CD4-positive, alpha-beta T cell treated with Interleukin-6 at 100 ng/mL for 8 hours (primary cell): ENCODE measurements around the gene FAM181B.
A peak's percentile ranks its signal among the peaks of the same experiment; 100 is the strongest.

Experiments
- DNase-seq: peaks from one replicate; pipeline ENCODE4 v3.0.0-alpha.2; 2020; ENCODE audit warnings: mixed read lengths, low spot score

FAM181B gene, protein sequence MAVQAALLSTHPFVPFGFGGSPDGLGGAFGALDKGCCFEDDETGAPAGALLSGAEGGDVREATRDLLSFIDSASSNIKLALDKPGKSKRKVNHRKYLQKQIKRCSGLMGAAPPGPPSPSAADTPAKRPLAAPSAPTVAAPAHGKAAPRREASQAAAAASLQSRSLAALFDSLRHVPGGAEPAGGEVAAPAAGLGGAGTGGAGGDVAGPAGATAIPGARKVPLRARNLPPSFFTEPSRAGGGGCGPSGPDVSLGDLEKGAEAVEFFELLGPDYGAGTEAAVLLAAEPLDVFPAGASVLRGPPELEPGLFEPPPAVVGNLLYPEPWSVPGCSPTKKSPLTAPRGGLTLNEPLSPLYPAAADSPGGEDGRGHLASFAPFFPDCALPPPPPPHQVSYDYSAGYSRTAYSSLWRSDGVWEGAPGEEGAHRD

DNA sequence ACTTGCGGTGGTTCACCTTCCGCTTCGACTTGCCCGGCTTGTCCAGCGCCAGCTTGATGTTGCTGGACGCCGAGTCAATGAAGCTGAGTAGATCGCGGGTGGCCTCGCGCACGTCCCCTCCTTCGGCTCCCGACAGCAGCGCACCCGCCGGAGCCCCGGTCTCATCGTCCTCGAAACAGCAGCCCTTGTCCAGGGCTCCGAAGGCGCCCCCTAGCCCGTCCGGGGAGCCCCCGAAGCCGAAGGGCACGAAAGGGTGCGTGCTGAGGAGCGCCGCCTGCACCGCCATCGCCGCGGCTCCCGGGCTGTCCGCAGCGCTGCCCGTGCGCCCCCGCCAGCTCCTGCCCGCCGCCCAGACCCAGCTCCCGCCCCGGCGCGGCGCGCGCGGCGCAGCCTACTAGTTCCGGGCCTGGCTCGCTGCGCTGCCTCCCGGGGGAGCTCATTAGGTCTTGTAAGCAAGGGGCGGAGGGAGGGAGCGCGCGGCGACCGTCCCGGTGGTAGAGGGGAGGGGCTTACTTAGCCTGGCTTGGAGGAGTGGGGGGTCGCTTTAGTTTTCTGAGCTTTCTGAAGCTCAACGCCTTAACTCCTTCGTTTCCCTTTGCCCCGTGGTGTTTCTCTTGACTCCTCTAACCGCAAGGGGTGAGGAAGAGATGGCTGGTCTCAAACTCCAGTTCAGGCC, at the start of gene FAM181B:
Gene FAM181B, minus strand, starts transcription at position 421 of the 676 bp plus-strand sequence. Its CDS starts 135 bp downstream, at position 286.
- peak; percentile 16 for DNase-seq

DNA sequence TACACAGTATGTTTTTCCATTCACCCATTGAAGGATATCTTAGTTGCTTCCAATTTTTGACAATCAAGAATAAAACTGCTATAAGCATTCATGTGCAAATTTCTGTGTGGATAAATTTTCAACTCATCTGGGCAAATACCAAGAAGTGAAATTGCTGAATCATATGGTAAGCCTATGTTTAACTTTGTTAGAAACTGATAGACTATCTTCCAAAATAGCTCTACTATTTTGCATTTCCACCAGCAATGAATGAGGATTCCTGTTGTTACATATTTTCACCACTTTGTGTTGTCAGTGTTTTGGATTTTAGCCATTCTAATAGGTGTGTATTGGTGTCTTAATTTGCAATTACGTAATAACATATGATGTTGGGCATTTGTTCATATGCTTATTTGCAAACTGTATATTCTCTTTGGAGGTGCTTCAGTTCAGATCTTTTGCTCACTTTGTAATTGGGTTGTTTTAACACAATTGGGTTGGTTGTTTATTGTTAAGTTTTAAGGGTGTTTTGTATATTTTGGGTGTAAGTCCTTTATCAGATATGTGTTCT, 49.2 kb upstream of the FAM181B start:
- DNase-seq: no peak

DNA sequence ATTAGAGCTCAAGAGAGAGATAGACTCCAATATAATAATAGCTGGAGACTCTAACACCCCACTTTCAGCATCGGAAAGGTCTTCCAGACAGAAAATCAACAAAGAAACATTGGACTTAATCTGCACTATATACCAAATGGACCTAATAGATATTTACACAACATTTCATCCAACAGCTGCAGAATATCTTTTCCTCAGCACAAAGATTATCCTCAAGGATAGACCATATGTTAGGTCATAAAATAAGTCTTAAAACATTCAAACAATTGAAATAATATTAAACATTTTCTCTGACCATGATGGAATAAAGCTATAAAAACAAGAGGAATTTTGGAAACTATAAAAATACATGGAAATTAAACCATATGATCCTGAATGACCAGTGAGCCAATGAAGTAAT, 45.1 kb upstream of the FAM181B start:
- DNase-seq: no peak

DNA sequence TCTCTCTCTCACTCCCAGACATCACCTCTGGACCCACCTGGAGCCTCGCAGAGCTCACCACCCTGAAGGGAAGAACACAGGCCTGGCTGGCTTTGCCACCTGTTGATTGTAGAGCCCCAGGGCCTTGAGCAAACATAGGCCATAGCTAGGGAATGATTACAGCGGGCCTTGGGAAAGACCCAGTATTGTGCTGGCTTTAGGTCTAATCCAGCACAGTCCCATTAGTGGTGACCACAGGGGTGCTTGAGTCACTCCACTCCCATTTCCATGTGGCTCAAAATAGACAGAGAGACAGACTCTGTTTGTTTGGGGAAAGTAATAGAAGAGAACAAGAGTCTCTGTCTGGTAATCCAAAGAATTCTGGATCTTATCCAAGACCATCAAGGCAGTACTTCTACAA, 42.7 kb upstream of the FAM181B start:
- DNase-seq: no peak

DNA sequence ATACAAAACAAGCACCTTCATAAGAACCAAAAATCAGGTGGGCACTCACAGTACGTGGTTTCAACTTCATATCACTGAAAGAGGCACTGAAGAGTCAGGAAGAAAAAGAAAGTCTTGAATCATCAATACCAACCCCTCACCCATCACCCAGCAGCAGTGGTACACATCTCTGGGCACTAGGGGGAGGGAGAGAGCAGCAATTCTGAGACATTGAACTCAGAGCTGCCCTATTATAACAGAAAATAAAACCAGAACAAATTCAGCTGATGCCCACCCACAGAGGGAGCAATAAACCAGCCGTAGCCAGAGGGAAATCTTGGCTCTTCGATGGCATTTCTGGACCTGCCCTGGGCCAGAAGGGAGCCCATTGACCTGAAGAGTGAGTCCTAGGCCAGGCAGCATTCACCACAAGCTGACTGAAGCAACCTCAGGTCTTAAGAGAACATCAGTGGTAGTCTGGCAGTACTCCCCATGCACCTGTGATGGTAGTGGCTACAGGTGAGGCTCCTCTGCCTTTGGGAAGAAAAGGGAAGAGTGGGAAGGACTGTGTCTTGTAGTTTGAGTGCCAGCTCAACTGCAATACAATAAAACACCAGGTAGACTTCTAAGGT, 42.2 kb upstream of the FAM181B start:
- DNase-seq: peak; percentile 13

DNA sequence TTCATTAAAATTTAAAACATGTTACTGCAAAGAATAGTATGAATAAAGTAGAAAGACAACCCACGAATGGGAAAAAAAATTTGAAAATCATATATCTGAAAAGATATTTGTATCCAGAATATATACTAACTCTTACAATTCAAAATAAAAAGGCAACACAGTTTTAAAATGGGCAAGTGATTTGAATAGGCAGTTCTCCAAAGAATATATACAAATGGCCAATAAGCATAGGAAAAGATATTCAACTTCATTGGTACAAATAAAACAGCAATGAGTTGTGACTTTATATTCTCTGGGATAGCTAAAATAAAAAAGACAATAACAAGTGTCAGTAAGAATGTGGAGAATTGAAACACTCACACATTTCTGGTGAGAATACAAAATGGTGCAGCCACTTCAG, 41.6 kb upstream of the FAM181B start:
- DNase-seq: no peak

DNA sequence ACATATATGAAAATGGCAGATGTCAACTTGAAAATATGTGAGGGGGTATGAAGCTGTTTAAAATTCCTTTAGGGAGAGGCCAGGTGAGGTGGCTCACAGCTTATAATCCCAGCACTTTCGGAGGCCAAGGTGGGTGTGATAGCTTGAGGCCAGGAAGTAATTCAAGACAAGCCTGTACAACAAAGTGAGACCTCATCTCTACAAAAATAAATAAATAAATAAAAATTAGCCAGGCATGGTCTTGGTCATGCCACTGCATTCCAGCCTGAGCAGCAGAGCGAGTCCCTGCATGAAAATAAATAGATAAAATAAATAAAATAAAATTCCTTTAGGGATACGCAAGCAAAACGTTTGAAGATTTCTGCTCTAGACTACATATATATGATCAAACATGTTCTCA, 38.1 kb upstream of the FAM181B start:
- DNase-seq: no peak

DNA sequence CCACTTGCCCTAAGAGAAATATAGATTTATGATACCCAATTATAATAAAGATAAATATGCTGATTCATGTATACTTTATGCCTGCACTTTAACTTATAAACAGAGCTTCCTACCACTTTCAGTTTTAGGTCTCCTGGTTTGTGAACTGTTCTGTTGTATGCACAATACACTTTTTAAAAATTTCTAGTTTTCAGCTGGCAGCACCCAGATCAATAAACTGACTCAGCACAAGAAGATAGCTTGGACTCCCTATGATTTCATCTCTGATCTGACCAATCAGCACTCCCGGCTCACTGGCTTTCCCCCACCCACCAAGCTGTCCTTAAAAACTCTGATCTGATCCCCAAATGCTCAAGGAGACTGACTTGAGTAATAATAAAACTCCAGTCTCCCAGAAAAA, 33.5 kb upstream of the FAM181B start:
- no peak for DNase-seq

DNA sequence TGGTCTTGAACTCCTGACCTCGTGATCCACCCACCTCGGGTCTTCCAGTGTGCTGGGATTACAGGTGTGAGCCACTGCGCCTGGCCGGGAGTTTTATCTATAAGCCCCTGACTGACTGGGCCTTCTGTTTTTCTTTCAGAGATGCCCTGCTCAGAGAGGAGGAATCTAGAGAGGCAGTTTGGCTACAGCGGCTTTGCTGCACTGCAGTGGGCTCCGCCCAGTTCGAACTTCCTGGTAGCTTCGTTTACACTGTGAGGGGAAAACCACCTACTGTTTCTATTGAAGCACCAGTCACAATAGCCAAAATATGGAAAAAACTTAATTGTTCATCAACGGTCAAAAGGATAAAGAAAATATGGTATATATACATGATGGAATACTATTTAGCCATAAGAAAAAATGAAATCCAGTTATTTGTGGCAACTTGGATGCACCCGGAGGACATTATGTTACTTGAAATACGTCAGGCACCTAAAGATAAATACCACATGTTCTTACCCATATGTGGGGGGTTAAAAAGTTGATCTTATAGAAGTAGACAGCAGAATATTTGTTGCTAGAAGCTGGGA, 31.9 kb upstream of the FAM181B start:
- DNase-seq: peak; percentile 27

DNA sequence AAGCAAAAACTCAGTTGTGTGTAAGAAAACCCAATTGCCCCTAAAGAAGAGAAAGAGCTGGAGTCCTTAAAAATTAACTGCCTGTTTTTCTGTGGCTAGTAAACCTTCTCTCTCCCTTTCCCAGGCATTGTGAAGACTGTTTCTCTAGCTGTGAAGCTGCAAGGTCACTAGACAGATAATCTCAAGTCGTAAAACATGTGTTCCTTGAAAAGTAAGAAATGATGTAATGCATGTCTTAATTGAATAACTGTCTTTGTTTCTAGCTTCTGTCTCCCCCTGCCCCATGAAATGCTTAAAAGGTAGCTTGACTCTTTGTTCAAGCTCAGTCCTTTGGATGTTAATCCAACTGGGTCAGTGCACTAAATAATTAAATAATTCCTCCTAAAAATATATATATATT, 29.5 kb upstream of the FAM181B start:
- no peak for DNase-seq

DNA sequence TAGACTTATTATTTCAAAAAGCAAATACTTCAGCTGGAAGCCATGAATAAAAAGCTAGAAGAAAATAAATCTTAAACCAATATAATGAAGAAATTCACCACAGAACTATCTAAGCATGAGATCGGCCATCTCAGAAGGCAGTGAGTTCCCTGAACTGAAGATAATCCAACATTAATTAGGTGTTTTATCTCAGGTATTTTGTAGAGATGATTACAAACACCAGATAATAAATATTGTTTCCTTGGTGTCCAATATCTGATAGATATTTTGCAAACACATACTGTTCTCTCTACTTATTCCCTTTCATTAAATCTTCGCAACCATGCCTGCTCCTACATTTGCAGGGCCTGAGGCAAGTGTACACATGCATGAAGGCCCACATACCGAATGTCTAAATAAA, 26.0 kb upstream of the FAM181B start:
- no peak for DNase-seq

DNA sequence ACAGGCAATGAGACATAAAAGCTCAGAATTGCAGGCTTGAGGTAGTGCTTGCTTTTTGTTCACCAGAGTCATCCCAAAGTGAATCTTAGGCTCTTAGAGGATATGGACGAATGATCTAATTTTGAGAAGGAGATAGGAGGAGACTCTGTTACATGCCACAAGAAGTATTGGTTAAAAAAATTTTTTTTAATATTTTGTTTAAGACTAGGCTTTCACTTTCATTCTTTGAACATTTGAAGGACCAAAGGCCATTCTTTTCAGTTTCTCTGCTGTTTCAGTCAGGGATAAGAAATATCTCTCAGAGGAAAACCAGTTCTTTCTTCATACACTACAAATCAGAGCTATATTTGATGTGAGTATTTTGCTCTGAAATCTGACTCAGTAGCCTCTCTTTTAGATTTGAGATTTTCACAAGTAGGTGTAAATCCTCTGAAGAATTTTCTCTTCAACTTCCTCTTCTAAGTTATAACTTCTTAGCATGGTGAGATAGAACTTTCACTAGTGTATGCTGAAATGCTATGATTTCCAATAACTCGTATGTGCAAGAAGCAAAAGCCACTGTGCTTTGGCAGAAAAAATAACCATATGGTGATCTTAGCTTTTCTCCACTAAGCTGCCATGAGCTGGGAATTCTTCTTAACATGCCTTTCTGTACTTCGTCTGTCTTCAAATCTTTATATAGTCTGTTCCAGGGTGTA, 24.1 kb upstream of the FAM181B start:
- DNase-seq: no peak

DNA sequence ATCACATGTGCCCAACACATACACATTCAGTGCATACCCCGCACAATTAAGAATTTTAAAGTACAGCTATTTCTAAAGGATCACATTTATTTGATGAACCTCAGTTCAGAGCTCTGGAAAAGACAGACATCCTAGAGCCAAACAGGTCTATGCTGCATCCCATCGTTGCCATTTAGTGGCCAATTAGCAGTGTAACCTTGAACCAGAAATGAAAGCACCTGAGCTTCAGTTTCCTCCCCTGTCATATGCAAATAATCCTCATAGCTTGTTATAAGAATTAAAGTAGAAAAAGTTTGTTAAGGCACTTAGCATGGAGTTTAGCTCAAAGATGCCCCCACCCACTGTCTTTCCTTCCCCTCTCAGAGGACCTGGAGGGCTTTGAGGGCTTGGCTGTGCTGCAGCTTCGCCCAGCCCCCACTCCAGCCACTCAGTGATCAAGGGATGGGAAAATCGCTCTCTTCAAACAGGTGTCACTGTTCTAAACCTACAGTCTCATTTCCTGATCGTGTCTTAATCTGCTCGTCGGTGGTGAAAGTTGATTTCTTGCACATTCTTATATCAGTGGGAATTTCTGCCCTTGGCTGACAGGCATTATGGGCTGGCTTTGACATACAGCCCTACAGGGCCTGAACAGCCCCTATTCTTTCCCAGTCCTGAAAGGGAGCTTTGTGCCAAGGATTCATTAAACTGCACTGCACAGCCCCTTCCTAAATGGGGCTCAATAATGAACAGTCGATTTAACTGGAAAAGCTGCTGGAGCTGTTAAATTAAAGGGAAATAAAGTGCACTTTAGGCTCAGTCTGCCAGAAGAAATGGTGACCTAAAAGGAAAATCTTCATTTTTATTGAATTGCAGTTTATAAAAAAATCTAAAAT, 23.3 kb upstream of the FAM181B start:
- DNase-seq: no peak

DNA sequence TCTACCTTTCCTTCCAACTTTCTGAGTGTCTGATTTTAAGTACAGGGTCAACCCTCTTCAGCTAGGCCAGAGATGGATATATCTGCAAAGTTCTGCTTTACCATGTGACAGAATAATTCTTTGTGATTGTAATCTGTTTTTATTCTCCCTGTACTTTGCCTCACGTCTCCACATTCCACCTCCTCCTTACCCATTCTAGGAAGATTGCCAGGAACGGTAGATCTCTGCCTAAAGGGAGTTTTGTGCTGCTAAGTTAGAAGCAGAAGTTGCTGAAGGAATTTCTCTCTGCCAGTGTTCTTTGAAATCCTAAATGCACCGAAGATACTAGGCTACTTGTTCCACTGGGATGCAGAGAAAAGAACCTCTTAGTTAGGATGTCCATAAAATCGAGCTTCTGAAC, 20.7 kb upstream of the FAM181B start:
- DNase-seq: no peak

DNA sequence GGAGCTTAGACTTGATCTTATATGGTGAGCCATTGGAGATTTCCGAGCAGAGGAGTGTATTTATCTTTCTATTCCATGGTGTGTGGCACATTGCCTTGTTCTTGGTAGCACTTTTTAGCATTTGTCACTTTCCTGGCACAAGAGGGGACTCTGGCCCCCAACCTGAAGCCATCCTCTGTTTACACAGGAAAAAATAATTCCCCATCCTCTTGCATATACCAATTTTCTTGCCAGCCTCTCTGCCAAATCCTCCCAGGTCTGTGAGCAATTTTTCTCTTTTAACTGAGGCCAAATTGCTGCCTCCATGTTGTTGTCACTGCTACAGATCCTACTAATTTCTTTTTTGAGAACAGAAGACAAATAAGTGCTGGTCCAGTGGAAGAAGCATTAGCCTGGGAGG, 20.3 kb upstream of the FAM181B start:
- no peak for DNase-seq

DNA sequence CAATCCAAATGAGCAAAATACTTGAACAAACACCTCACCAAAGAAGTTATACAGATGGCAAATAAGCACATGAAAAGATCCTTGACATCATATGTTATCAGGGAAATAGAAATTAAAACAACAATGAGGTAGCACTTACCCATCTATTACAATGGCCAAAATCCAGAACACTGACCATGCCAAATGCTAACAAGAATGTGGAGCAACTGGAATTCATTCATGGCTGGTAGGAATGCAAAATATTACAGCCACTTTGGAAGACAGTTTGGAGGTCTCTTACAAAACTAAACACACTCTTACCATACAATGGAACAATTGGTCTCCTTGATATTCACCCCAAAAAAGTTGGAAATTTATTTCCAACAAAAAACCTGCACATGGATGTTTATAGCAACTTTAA, 19.1 kb upstream of the FAM181B start:
- DNase-seq: no peak

DNA sequence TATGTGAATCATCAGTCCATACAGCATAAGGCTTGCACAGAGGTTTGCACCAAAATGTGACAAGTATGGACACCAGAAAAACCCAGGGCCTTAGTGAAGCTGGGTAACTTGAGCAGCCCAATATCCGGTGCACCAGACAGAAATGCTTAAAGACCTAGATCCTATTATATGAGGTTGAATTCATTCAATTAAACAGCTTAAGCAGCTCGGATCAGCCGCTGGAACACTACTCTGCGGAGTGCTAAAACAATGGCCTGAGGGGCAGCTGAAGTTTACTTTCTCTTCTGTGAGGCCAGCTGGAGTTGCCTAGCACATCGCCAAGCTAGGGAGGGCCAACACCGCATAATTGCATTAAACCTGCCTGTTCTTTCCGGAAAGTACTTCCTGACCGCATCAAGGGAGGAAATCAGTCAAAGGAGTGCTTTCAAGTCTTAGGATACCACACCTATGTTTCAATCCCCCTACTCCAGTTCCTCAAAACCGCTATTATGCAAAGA, 17.0 kb upstream of the FAM181B start:
- DNase-seq: peak; percentile 38

DNA sequence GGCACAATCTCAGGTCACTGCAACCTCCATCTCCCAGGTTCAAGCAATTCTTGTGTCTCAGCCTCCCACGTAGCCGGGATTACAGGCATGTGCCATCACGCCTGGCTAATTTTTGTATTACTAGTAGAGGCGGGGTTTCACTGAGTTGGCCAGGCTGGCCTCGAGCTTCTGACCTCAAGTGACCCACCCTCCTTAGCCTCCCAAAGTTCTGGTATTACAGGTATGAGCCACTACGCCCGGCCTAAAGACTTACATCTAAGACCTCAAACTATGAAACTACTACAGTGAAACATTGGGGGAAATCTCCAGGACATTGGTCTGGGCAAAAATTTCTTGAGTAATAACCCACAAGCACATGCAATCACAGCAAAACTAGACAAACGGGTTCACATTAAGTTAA, 13.8 kb upstream of the FAM181B start:
- DNase-seq: no peak

DNA sequence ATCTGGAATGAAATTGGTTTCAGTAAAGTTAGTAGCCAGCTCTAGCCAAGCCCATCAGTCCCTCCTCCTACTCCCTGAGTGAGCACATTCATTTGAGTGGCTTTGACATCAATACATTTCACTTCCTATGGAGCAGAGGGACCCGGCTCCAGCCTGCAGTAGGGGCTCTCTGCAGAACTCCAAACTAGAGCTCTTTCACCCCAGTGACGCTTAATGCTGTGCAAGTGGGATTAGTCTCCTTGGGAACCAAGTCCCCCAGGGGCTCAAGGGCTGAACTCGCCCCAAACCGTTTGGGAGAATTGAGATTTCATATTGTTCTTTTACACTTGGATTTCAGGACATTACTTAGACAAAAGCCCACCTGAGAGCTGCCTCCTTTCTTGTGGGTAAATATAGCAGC, 4.4 kb upstream of the FAM181B start:
- DNase-seq: no peak

DNA sequence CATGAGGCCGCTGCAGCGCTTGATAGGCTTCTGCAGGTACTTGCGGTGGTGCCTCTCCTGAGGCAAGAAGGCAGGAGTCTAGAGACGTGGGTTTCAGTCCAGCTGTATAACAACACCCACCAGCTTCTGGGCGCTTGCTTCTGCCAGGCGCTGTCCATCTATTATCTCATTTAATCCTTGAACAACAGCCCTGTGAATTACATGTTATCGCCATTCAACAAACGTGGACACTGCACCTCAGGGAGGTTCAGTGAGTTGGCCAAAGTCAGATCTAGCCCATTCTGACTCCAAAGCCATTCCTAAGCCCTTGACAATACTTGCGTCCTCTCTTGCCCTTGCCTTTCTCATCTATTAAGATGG, 436 bp upstream of the FAM181B start:
- DNase-seq: no peak
